Measurements from ENCODE around the gene ADCYAP1R1.

ADCYAP1R1 gene

GRCh38 chr7:31058122-31058521 lies 6.0 kb downstream of the ADCYAP1R1 start:
- Histone ChIP-seq H3K4me2 (no peak overlapping the region), H3K36me3 (ENCODE audit: insufficient read depth) (no peaks in the 10 kb centered on the region), H3K27ac (no peak overlapping the region), H3K4me1 (ENCODE audit: low read depth, poor library complexity, severe bottlenecking) (no peaks in the 10 kb centered on the region), H2AFZ (ENCODE audit: low read depth) (no peak overlapping the region), H3K79me2 (ENCODE audit: insufficient read depth, low read depth) (no peaks in the 10 kb centered on the region), H3K27me3 (ENCODE audit: insufficient read depth, low read depth) (no peaks in the 10 kb centered on the region), H4K20me1 (ENCODE audit: insufficient read depth) (no peaks in the 10 kb centered on the region), H3K4me3 (IDR thresholded peaks at IDR 0.05; ENCODE audit: insufficient read depth, low read depth, low read length) (no peak overlapping the region), H3K9ac (no peak overlapping the region)
- no peak for TF ChIP-seq CTCF (conservative IDR thresholded peaks at IDR 0.05; ENCODE audit: low read depth, low read length)

- TF ChIP-seq CTCF (conservative IDR thresholded peaks at IDR 0.05; ENCODE audit: low read depth, low read length), result no peak
- Histone ChIP-seq H3K36me3 (ENCODE audit: insufficient read depth) (no peaks in the 10 kb centered on the region), H3K4me3 (IDR thresholded peaks at IDR 0.05; ENCODE audit: insufficient read depth, low read depth, low read length) (no peak overlapping the region), H3K9ac (no peak overlapping the region), H2AFZ (ENCODE audit: low read depth) (no peak overlapping the region), H3K4me2 (no peak overlapping the region), H3K27ac (no peak overlapping the region), H3K4me1 (ENCODE audit: low read depth, poor library complexity, severe bottlenecking) (no peaks in the 10 kb centered on the region), H3K27me3 (ENCODE audit: insufficient read depth, low read depth) (no peaks in the 10 kb centered on the region), H4K20me1 (ENCODE audit: insufficient read depth) (no peaks in the 10 kb centered on the region), H3K79me2 (ENCODE audit: insufficient read depth, low read depth) (no peaks in the 10 kb centered on the region)
Measured at GRCh38 chr7:31058688-31059087, 6.6 kb downstream of the ADCYAP1R1 start.

GRCh38 chr7:31059551-31059950 lies 7.4 kb downstream of the ADCYAP1R1 start:
- H3K4me1 ChIP-seq (ENCODE audit: low read depth, poor library complexity, severe bottlenecking), result no peaks in the 10 kb centered on the region
- no peaks in the 10 kb centered on the region for H3K27me3 ChIP-seq (ENCODE audit: insufficient read depth, low read depth)
- H3K4me2 ChIP-seq, result no peak overlapping the region
- H3K27ac ChIP-seq, result no peak overlapping the region
- H3K9ac ChIP-seq, result no peak overlapping the region
- no peaks in the 10 kb centered on the region for H3K79me2 ChIP-seq (ENCODE audit: insufficient read depth, low read depth)
- no peaks in the 10 kb centered on the region for H3K36me3 ChIP-seq (ENCODE audit: insufficient read depth)
- H2AFZ ChIP-seq (ENCODE audit: low read depth), result no peak overlapping the region
- no peak overlapping the region for H3K4me3 ChIP-seq (IDR thresholded peaks at IDR 0.05; ENCODE audit: insufficient read depth, low read depth, low read length)
- no peaks in the 10 kb centered on the region for H4K20me1 ChIP-seq (ENCODE audit: insufficient read depth)
- TF ChIP-seq CTCF (conservative IDR thresholded peaks at IDR 0.05; ENCODE audit: low read depth, low read length), result no peak

- H4K20me1 ChIP-seq (ENCODE audit: insufficient read depth), result no peaks in the 10 kb centered on the region
- H3K4me3 ChIP-seq (IDR thresholded peaks at IDR 0.05; ENCODE audit: insufficient read depth, low read depth, low read length), result no peak overlapping the region
- H3K9ac ChIP-seq, result no peak overlapping the region
- no peak overlapping the region for H3K4me2 ChIP-seq
- H3K79me2 ChIP-seq (ENCODE audit: insufficient read depth, low read depth), result no peaks in the 10 kb centered on the region
- TF ChIP-seq CTCF (conservative IDR thresholded peaks at IDR 0.05; ENCODE audit: low read depth, low read length), result no peak
- H3K27ac ChIP-seq, result no peak overlapping the region
- no peaks in the 10 kb centered on the region for H3K4me1 ChIP-seq (ENCODE audit: low read depth, poor library complexity, severe bottlenecking)
- no peaks in the 10 kb centered on the region for H3K27me3 ChIP-seq (ENCODE audit: insufficient read depth, low read depth)
- no peaks in the 10 kb centered on the region for H3K36me3 ChIP-seq (ENCODE audit: insufficient read depth)
- no peak overlapping the region for H2AFZ ChIP-seq (ENCODE audit: low read depth)
Measured at GRCh38 chr7:31061185-31061584, 9.1 kb downstream of the ADCYAP1R1 start.
